HepG2 (cell line): ENCODE results near the gene SEM1. TPM values are rescaled to one million over a fixed set of nuclear protein-coding genes. Genes with fewer than 3 reads are reported as not detected.

Experiments
- ATF3 ChIP-seq: sonication (generic); formaldehyde crosslinking; IDR thresholded peaks from 2 replicates; pipeline ENCODE4 v1.4.0; 2020; ENCODE audit warnings: missing genetic modification reagents
- CBX2 ChIP-seq, 2 experiments: fragments of 200-600 bp in 1 of 2; sonication (generic); formaldehyde crosslinking in 1 of 2; IDR thresholded peaks; 2 replicates each; pipeline versions ENCODE4 v1.7.0 to v1.8.1; 2018 to 2022; ENCODE audit warnings: low read depth in 2 of 2, low read length in 1 of 2, mild to moderate bottlenecking in 1 of 2, missing genetic modification reagents in 1 of 2
- CENPBD1 ChIP-seq: sonication (generic); formaldehyde crosslinking; IDR thresholded peaks from 2 replicates; pipeline ENCODE4 v1.8.0; 2022; ENCODE audit warnings: missing genetic modification reagents, low read depth, mild to moderate bottlenecking, borderline replicate concordance
- DZIP1 ChIP-seq: sonication (generic); formaldehyde crosslinking; IDR thresholded peaks from 2 replicates; pipeline ENCODE4 v1.5.0; 2020; ENCODE audit warnings: mild to moderate bottlenecking, missing genetic modification reagents
- EED ChIP-seq: sonication (generic); formaldehyde crosslinking; IDR thresholded peaks from 2 replicates; pipeline ENCODE4 v1.5.0; 2020; ENCODE audit warnings: mild to moderate bottlenecking, missing genetic modification reagents
- GLI4 ChIP-seq: sonication (generic); formaldehyde crosslinking; IDR thresholded peaks from 2 replicates; pipeline ENCODE4 v1.5.1; 2020; ENCODE audit warnings: missing genetic modification reagents, mild to moderate bottlenecking, moderate library complexity, borderline replicate concordance
- MTA1 ChIP-seq: sonication (generic); formaldehyde crosslinking; IDR thresholded peaks from 2 replicates; pipeline ENCODE4 v1.4.0; 2020; ENCODE audit warnings: missing genetic modification reagents, mild to moderate bottlenecking, borderline replicate concordance
- NFRKB ChIP-seq: fragments of 450-650 bp; IDR thresholded peaks from 2 replicates; pipeline ENCODE4 v1.6.1; 2017
- NONO ChIP-seq, 2 experiments: fragments of 450-650 bp in 1 of 2; sonication (generic) in 1 of 2; formaldehyde crosslinking in 1 of 2; IDR thresholded peaks in 1 of 2; conservative IDR thresholded peaks in 1 of 2; 2 replicates each; pipeline versions ENCODE4 v1.6.1 to v1.8.0; 2017 to 2022; ENCODE audit warnings: mild to moderate bottlenecking in 1 of 2, missing genetic modification reagents in 1 of 2, moderate library complexity in 1 of 2
- PLSCR1 ChIP-seq: sonication (generic); formaldehyde crosslinking; IDR thresholded peaks from 2 replicates; pipeline ENCODE4 v1.5.0; 2020; ENCODE audit warnings: missing genetic modification reagents, mild to moderate bottlenecking, borderline replicate concordance
- RARA ChIP-seq: IDR thresholded peaks from 2 replicates; pipeline ENCODE4 v1.6.1; 2016; ENCODE audit warnings: missing genetic modification reagents, missing compliant biosample characterization
- RBAK ChIP-seq: sonication (generic); formaldehyde crosslinking; IDR thresholded peaks from 2 replicates; pipeline ENCODE4 v1.5.1; 2020; ENCODE audit warnings: mild to moderate bottlenecking, missing genetic modification reagents
- SYNCRIP ChIP-seq: fragments of 200-400 bp; formaldehyde crosslinking; IDR thresholded peaks from 2 replicates; pipeline ENCODE4 v1.6.1; 2018; ENCODE audit warnings: mild to moderate bottlenecking, low read depth, low read length; ENCODE audit not compliant: insufficient read depth
- TERF1 ChIP-seq: sonication (generic); formaldehyde crosslinking; IDR thresholded peaks from 2 replicates; pipeline ENCODE4 v1.8.0; 2022; ENCODE audit warnings: mild to moderate bottlenecking, missing genetic modification reagents, moderate library complexity
- TOPORS ChIP-seq: sonication (generic); formaldehyde crosslinking; IDR thresholded peaks from 2 replicates; pipeline ENCODE4 v1.8.0; 2023; ENCODE audit warnings: mild to moderate bottlenecking, missing genetic modification reagents
- YY1 ChIP-seq: IDR thresholded peaks from 2 replicates; pipeline ENCODE4 v1.6.1; 2011; ENCODE audit warnings: low read length, low read depth, moderate library complexity, mild to moderate bottlenecking; ENCODE audit not compliant: insufficient read depth, insufficient replicate concordance
- ZBTB10 ChIP-seq: sonication (generic); formaldehyde crosslinking; IDR thresholded peaks from 2 replicates; pipeline ENCODE4 v1.4.0; 2020; ENCODE audit warnings: missing genetic modification reagents, borderline replicate concordance
- ZBTB7B ChIP-seq: sonication (generic); formaldehyde crosslinking; IDR thresholded peaks from 2 replicates; pipeline ENCODE4 v1.4.0; 2020; ENCODE audit warnings: missing genetic modification reagents
- ZNF616 ChIP-seq: sonication (generic); formaldehyde crosslinking; IDR thresholded peaks from 2 replicates; pipeline ENCODE4 v1.5.0; 2020; ENCODE audit warnings: low read depth, mild to moderate bottlenecking, missing genetic modification reagents
- ZNF703 ChIP-seq: sonication (generic); formaldehyde crosslinking; IDR thresholded peaks from 2 replicates; pipeline ENCODE4 v1.5.1; 2020; ENCODE audit warnings: missing genetic modification reagents, mild to moderate bottlenecking, moderate library complexity, borderline replicate concordance
- ZNF777 ChIP-seq: sonication (generic); formaldehyde crosslinking; IDR thresholded peaks from 2 replicates; pipeline ENCODE4 v1.4.0; 2020; ENCODE audit warnings: missing genetic modification reagents
- polyA plus RNA-seq, 8 experiments: library from polyadenylated mRNA; depleted of rRNA in 3 of 8; stranded (reverse) in 7 of 8; unstranded in 1 of 8; fragments of >200 nt; fragmentation: Illumina TruSeq in 4 of 8; extraction: Trizol in 4 of 8; gene quantifications; 2 replicates each; pipeline versions ENCODE4 v1.2.1 to v1.2.3, GENCODE V29; 2011 to 2016; ENCODE audit warnings: low read depth in 4 of 8, missing spikeins in 1 of 8, mixed read lengths in 1 of 8; ENCODE audit not compliant: insufficient read depth in 1 of 8
- total RNA-seq, 5 experiments: library from RNA; depleted of rRNA; stranded (reverse); fragments of >200 nt; fragmentation: Illumina TruSeq; extraction: Trizol; gene quantifications; 2 replicates each; pipeline ENCODE4 v1.2.3, GENCODE V29; 2016; ENCODE audit warnings: low read depth in 1 of 5

SEM1 gene
- total and polyA plus RNA-seq, 2 of the 13 experiments (the other 11 are each of a cell fraction or from before 2014, with no cell fraction given): 40.7 to 174 TPM

GRCh38 chr7:96699219-96699871 lies 10.3 kb downstream of the SEM1 start (continued):
- TF ChIP-seq SYNCRIP (no peak), CBX2 (IDR thresholded peaks at IDR 0.05; ENCODE audit: low read depth, low read length) (no peak), CBX2 (CRISPR knock-in tag; IDR thresholded peaks at IDR 0.05; ENCODE audit: low read depth) (no peak), DZIP1 (no peak), PLSCR1 (CRISPR knock-in tag) (no peak), ATF3 (CRISPR knock-in tag) (no peak), NFRKB (no peak), TOPORS (CRISPR knock-in tag) (no peak), RBAK (CRISPR knock-in tag) (no peak), NONO (IDR thresholded peaks at IDR 0.05) (no peak), NONO (CRISPR knock-in tag; conservative IDR thresholded peaks at IDR 0.05) (no peak), TERF1 (CRISPR knock-in tag) (no peak), MTA1 (CRISPR knock-in tag) (no peak), ZNF777 (CRISPR knock-in tag) (no peak), ZNF703 (CRISPR knock-in tag) (no peak), YY1 (no peak), ZBTB7B (CRISPR knock-in tag) (no peak), GLI4 (CRISPR knock-in tag) (no peak), ZNF616 (no peak), ZBTB10 (no peak), CENPBD1 (no peak), EED (CRISPR knock-in tag) (no peak), RARA (peak; percentile 59; the same call in 1 of the 2 replicates)
